VCaP (cell line): ENCODE results near the gene COPE.
A peak's percentile ranks its signal among the peaks of the same experiment; 100 is the strongest.
"Not testable (repeated sequence)": the region's sequence is repeated elsewhere in the genome, so short reads cannot be mapped to it uniquely, and the experiment has no call there.

Experiments
- H3K27ac ChIP-seq: fragments of 450-650 bp; 2 replicates; pipeline ENCODE4 v1.5.1; 2017
- TF ChIP-seq, protein P1 (sequence below): fragments of 450-650 bp; conservative IDR thresholded peaks from 2 replicates; pipeline ENCODE4 v1.5.1; 2017; ENCODE audit warnings: mild to moderate bottlenecking, moderate library complexity

The COPE gene

DNA sequence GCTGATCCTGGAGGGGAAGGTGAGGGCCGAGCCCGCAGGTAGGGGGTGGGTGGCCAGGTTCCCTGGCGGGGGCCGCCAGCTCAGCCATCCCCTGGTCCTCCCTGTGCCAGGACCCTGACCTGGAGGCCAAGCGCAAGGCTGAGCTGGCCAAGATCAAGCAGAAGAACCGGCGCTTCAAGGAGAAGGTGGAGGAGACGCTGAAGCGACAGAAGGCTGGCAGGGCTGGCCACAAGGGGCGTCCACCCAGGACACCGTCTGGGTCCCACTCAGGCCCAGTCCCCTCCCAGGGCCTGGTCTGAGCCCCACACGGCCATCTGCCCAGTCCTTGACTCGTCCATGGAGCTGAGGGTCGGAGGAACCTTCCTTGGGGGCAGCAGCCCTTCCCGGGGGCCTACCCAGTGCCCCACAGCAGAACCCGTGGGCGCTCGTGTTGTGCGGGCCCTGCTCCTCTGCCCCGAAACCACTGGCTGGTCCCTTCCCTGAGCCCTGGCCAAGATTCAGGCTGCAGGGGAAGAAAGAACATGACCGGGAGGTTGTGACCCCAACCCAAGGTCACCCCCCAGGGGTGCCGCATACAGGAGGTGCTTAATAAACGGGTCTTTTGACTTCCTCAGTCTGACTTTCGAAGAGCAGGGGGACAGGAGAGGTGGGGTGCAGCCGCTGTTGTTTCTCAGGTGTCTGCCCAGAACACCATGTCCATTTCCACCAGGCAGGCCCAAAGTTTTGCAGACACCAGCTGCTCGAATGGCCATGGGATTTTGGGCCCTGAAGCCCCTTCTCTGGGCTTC lies 9.0 kb upstream of the COPE start:
- H3K27ac ChIP-seq, result no peak overlapping the region
- TF ChIP-seq, protein P1, sequence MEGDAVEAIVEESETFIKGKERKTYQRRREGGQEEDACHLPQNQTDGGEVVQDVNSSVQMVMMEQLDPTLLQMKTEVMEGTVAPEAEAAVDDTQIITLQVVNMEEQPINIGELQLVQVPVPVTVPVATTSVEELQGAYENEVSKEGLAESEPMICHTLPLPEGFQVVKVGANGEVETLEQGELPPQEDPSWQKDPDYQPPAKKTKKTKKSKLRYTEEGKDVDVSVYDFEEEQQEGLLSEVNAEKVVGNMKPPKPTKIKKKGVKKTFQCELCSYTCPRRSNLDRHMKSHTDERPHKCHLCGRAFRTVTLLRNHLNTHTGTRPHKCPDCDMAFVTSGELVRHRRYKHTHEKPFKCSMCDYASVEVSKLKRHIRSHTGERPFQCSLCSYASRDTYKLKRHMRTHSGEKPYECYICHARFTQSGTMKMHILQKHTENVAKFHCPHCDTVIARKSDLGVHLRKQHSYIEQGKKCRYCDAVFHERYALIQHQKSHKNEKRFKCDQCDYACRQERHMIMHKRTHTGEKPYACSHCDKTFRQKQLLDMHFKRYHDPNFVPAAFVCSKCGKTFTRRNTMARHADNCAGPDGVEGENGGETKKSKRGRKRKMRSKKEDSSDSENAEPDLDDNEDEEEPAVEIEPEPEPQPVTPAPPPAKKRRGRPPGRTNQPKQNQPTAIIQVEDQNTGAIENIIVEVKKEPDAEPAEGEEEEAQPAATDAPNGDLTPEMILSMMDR, result no peak

DNA sequence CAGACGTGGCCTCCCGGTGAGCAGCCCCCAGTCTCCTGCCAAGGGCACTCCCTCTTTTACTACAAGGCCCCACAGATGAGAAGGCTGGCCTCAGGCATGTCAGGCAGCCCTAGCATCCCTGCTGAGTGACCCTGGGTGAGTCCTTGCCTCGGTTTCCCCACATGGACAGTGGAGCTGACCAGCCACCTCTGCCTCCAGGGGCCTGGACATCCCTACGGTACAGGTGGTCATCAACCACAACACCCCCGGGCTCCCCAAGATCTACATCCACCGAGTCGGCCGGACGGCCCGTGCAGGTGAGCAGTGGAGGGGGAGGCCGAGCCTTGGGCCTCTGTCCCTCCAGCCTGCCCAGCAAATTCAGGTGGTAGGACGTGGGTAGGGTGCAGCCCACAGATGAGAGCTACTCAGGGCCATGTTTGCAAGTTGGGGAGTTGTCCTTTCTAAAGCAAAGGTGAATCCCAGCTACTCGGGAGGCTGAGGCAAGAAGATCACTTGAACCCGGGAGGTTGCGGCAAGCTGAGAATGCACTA lies 5.6 kb upstream of the COPE start:
- TF ChIP-seq, protein P1, result no peak
- no peak overlapping the region for H3K27ac ChIP-seq

DNA sequence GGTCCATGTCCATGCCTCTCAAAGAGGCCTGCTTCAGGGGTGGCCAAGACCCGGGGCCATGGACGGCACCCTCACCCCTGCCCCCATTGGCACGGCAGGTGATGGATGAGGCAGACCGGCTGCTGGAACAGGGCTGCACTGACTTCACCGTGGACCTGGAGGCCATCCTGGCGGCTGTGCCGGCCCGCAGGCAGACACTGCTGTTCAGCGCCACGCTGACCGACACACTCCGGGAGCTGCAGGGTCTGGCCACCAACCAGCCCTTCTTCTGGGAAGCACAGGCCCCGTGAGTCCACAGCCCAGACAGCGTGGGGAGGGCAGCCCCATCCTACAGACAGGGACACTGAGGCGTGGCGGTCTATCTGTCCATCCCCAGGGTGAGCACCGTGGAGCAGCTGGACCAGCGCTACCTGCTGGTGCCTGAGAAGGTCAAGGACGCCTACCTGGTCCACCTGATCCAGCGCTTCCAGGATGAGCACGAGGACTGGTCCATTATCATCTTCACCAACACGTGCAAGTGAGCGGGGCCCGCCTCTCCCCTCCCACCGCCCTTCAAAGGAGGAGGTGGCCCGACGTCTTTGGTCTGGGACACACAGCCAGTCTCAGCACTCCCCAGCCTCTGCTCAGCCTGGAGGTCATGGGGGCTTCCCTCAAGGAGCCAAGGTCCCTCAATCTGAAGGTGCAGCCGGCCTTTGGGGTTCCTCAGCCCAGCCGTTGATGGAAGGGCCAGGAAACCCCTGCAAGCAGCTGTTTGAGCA lies 3.2 kb upstream of the COPE start:
- no peak overlapping the region for H3K27ac ChIP-seq
- TF ChIP-seq, protein P1, result no peak

DNA sequence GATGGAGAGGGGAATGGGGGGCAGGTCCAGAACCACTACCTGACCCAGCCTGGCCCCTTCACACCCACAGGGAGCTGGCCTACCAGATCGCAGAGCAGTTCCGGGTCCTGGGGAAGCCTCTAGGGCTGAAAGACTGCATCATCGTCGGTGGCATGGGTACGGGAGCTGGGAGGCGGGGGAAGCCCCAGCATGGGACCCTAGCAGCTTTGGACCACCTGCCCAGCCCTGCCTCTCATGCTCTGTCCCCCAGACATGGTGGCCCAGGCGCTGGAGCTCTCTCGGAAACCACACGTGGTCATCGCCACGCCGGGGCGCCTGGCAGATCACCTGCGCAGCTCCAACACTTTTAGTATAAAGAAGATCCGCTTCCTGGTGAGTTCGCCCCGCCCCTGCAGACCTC lies 2.4 kb upstream of the COPE start:
- no peak overlapping the region for H3K27ac ChIP-seq
- TF ChIP-seq, protein P1, result no peak

DNA sequence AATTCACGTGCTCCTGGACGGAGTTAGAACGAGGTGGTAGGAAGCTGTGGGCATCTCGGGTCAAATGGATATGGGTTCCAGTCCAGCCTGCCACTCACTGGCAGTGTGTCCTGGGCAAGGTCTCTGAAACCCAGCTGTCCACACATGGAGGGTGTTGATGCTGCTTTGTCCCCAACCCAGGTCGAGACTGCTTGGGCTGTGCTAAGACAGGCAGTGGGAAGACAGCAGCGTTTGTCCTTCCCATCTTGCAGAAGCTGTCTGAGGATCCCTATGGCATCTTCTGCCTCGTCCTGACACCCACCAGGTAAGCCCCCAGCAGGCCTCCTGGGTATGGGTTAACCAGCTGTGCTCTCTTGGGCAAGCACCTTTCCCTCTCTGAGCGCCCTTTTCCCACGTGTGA lies 1.2 kb upstream of the COPE start:
- peak overlapping the region; percentile 77 for H3K27ac ChIP-seq
- TF ChIP-seq, protein P1, result no peak

DNA sequence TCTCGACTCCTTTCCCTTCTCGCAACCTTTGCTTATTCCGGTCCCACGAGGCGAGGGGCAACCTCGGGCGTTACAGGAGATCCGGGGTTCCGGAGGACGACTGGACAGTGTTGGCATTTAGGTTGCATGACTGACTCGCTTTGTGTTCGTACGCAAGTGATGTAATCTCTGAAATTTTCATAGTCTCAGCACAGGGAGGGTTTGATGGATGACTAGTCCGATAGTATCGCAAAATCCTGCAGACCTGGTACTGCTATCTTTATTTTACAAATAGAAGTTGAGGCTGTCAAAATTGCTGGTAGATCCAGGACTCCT lies 670 bp upstream of the COPE start:
- TF ChIP-seq, protein P1, result no peak
- H3K27ac ChIP-seq, result peak overlapping the region; percentile 77

DNA sequence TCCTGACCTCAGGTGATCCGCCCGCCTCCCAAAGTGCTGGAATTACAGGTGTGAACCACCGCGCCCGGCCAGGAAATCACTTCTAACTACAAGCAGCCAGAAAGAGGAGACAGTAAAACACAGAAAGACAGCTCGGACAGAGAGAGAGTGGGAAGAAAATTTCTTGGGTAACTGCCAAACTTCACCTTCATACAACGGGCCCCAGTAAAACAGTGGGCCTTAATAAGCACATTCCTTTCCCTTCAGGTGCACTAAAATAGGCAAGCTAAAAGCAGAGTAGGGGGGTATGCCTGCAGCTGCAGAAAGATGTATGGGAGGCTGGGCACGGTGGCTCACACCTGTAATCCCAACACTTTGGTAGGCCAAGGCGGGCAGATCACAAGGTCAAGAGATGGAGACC lies 1.6 kb downstream of the COPE start:
- not testable (repeated sequence) for H3K27ac ChIP-seq

DNA sequence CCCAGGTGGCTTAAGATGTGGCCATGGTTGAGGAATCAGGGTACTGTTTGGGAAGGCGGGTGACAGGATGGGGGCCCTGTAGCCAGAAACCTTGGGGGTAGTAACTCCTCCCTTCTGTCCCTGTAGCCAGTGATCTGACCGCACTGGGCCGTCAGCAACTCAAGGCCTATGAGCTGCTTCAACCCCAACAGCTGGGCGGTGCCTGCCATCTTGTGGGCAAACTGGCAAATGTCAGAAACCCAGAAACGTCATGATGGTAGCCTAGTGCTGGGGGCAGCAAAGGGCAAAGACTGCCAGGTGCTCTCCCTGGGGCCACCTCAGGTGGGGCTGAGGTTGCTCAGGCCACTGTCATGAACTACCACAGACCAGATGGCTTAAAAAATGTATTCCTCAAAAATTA lies 3.5 kb downstream of the COPE start:
- H3K27ac ChIP-seq, result no peak overlapping the region
- TF ChIP-seq, protein P1, result peak; percentile 68
